Ovary (tissue), 3 donors: ENCODE data around the gene SEBOX.

Source experiments
- CTCF ChIP-seq, 3 donors: fragments of 450-650 bp in 2 of 3; fragments of 200-600 bp in 1 of 3; IDR thresholded peaks; one replicate each; pipeline versions ENCODE4 v1.5.1 to v1.8.0; 2016 to 2022; ENCODE audit warnings: antibody characterized with exemption in 3 of 3, mild to moderate bottlenecking in 1 of 3
- EP300 ChIP-seq: sonication (generic); formaldehyde crosslinking; IDR thresholded peaks from one replicate; pipeline ENCODE4 v1.6.1; 2017; ENCODE audit warnings: antibody characterized with exemption
- POLR2A ChIP-seq: fragments of 450-650 bp; IDR thresholded peaks from one replicate; pipeline ENCODE4 v1.6.1; 2017; ENCODE audit warnings: antibody characterized with exemption, mild to moderate bottlenecking, moderate library complexity
- donor health status: DM: no; HTN: no; CAD: no.

GRCh38 chr17:28394337-28395116 lies 29.5 kb upstream of the SEBOX start:
- TF ChIP-seq EP300 (no peak), CTCF (IDR thresholded peaks at IDR 0.05) (no peak), POLR2A (no peak)
